Measurements from ENCODE around the gene BGLAP.

- TF ChIP-seq ARNTL (CRISPR knock-in tag; IDR thresholded peaks at IDR 0.05; ENCODE audit: borderline replicate concordance, low read depth): no peak
- no peak for TF ChIP-seq ESRRG (CRISPR knock-in tag; IDR thresholded peaks at IDR 0.05)
- TF ChIP-seq, protein P1, sequence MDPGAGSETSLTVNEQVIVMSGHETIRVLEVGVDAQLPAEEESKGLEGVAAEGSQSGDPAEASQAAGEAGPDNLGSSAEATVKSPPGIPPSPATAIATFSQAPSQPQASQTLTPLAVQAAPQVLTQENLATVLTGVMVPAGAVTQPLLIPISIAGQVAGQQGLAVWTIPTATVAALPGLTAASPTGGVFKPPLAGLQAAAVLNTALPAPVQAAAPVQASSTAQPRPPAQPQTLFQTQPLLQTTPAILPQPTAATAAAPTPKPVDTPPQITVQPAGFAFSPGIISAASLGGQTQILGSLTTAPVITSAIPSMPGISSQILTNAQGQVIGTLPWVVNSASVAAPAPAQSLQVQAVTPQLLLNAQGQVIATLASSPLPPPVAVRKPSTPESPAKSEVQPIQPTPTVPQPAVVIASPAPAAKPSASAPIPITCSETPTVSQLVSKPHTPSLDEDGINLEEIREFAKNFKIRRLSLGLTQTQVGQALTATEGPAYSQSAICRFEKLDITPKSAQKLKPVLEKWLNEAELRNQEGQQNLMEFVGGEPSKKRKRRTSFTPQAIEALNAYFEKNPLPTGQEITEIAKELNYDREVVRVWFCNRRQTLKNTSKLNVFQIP (CRISPR knock-in tag; IDR thresholded peaks at IDR 0.05; ENCODE audit: borderline replicate concordance, low read depth): no peak
- no peak for TF ChIP-seq BACH2 (CRISPR knock-in tag; IDR thresholded peaks at IDR 0.05; ENCODE audit: borderline replicate concordance)
- TF ChIP-seq PPARA (CRISPR knock-in tag; IDR thresholded peaks at IDR 0.05; ENCODE audit: borderline replicate concordance): no peak
- TF ChIP-seq ZNF70 (CRISPR knock-in tag; IDR thresholded peaks at IDR 0.05): no peak
- TF ChIP-seq PATZ1 (CRISPR knock-in tag; IDR thresholded peaks at IDR 0.05; ENCODE audit: borderline replicate concordance): no peak
These were observed 41.9 kb upstream of the BGLAP start for GRCh38 chr1:156200044-156200443.

Measured in SK-N-SH treated with all-trans-retinoic acid at 6 μM for 48 hours (cell line).